HEK293T (cell line): ENCODE measurements around the gene CHST6.
"Not testable (repeated sequence)": the region's sequence is repeated elsewhere in the genome, so short reads cannot be mapped to it uniquely, and the experiment has no call there.

ENCODE experiments used
- CTCF ChIA-PET: fragments of 350-600 bp; formaldehyde crosslinking; extraction: SDS; loops from one replicate; lab custom pipeline; 2021; ENCODE audit warnings: antibody characterized with exemption, inconsistent platforms; lab: Yijun Ruan, JAX
- POLR2A ChIA-PET: fragments of 350-600 bp; formaldehyde crosslinking; extraction: SDS; loops from one replicate; lab custom pipeline; 2020; ENCODE audit warnings: antibody characterized with exemption, inconsistent platforms; lab: Yijun Ruan, JAX
- DNase-seq: peaks from one replicate; pipeline ENCODE4 v3.0.0; 2012; ENCODE audit warnings: mixed read lengths; ENCODE audit errors: extremely low spot score
- ARNT ChIP-seq: fragments of 450-650 bp; IDR thresholded peaks from 2 replicates; pipeline ENCODE4 v1.6.1; 2017; ENCODE audit warnings: mild to moderate bottlenecking
- BHLHE40 ChIP-seq: fragments of 450-650 bp; IDR thresholded peaks from 2 replicates; pipeline ENCODE4 v1.6.1; 2016; ENCODE audit warnings: mild to moderate bottlenecking, moderate library complexity, borderline replicate concordance
- CTBP1 ChIP-seq: fragments of 450-650 bp; IDR thresholded peaks from 2 replicates; pipeline ENCODE4 v1.6.1; 2016; ENCODE audit warnings: borderline replicate concordance
- ELF4 ChIP-seq: fragments of 450-650 bp; IDR thresholded peaks from 2 replicates; pipeline ENCODE4 v1.6.1; 2017; ENCODE audit warnings: antibody characterized with exemption
- FOXK2 ChIP-seq: fragments of 450-650 bp; IDR thresholded peaks from 2 replicates; pipeline ENCODE4 v1.6.1; 2016; ENCODE audit warnings: mild to moderate bottlenecking
- FOXM1 ChIP-seq: fragments of 450-650 bp; IDR thresholded peaks from 2 replicates; pipeline ENCODE4 v1.6.1; 2017; ENCODE audit warnings: mild to moderate bottlenecking, borderline replicate concordance
- HDGF ChIP-seq: fragments of 450-650 bp; IDR thresholded peaks from 2 replicates; pipeline ENCODE4 v1.6.1; 2017; ENCODE audit warnings: antibody characterized with exemption, borderline replicate concordance
- L3MBTL2 ChIP-seq: fragments of 450-650 bp; conservative IDR thresholded peaks from 2 replicates; pipeline ENCODE4 v1.6.1; 2016; ENCODE audit warnings: mild to moderate bottlenecking
- LEF1 ChIP-seq: fragments of 450-650 bp; IDR thresholded peaks from 2 replicates; pipeline ENCODE4 v1.6.1; 2017; ENCODE audit warnings: mild to moderate bottlenecking, borderline replicate concordance
- NFRKB ChIP-seq: fragments of 450-650 bp; IDR thresholded peaks from 2 replicates; pipeline ENCODE4 v1.6.1; 2016; ENCODE audit warnings: mild to moderate bottlenecking, moderate library complexity
- PKNOX1 ChIP-seq: fragments of 450-650 bp; IDR thresholded peaks from 2 replicates; pipeline ENCODE4 v1.6.1; 2016
- SP1 ChIP-seq: fragments of 450-650 bp; IDR thresholded peaks from 2 replicates; pipeline ENCODE4 v1.6.1; 2017
- SUZ12 ChIP-seq: fragments of 450-650 bp; IDR thresholded peaks from 2 replicates; pipeline ENCODE4 v1.6.1; 2016; ENCODE audit warnings: mild to moderate bottlenecking
- TARDBP ChIP-seq: fragments of 450-650 bp; IDR thresholded peaks from 2 replicates; pipeline ENCODE4 v1.6.1; 2016
- ZNF384 ChIP-seq: fragments of 450-650 bp; IDR thresholded peaks from 2 replicates; pipeline ENCODE4 v1.6.1; 2016

CHST6 gene

GRCh38 chr16:75443298-75443697 lies 51.9 kb downstream of the CHST6 start:
- no peak for DNase-seq
- TF ChIP-seq SUZ12 = no peak
- no peak for TF ChIP-seq BHLHE40
- TF ChIP-seq SP1 = no peak
- no peak for TF ChIP-seq LEF1
- POLR2A ChIA-PET = interaction anchor here (2.8 kb wide), 1 partner anchor 10 kb away, joined by 16 read pairs; the partner anchor contains the start of gene CFDP1
- CTCF ChIA-PET = interaction anchor here (0.6 kb wide), 1 partner anchor 91 kb away, joined by 5 read pairs; no protein-coding TSS in a partner anchor

GRCh38 chr16:75433732-75434413 lies 61.4 kb downstream of the CHST6 start:
- peak; percentile 58 for DNase-seq
- CTCF ChIA-PET = interaction anchor here (1.5 kb wide), 1 partner anchor 11 kb away, joined by 10 read pairs; no protein-coding TSS in a partner anchor
- no peak for TF ChIP-seq ELF4
- 0 out of 2 replicates have a peak, but pooled peaks have one; percentile 40 for TF ChIP-seq PKNOX1
- TF ChIP-seq L3MBTL2 = peak; percentile 71
- POLR2A ChIA-PET = interaction anchor here (0.8 to 2.1 kb wide), 10 partner anchors 10 to 214 kb away, joined by 3 to 16 read pairs (median 4); partner anchors contain the start of genes CHST6, KARS1, TERF2IP and TMEM170A

- POLR2A ChIA-PET = interaction anchor here (0.6 to 2.1 kb wide), 15 partner anchors 9 to 978 kb away, joined by 3 to 16 read pairs (median 4); partner anchors contain the start of genes CHST6, KARS1, TERF2IP and TMEM170A
- TF ChIP-seq ELF4 = peak; percentile 31; the same call in 1 of the 2 replicates
- TF ChIP-seq NFRKB = no peak
- peak; percentile 98 for TF ChIP-seq L3MBTL2
- DNase-seq = peak; percentile 97
- CTCF ChIA-PET = interaction anchor here (1.5 kb wide), 1 partner anchor 12 kb away, joined by 10 read pairs; no protein-coding TSS in a partner anchor
Observed at GRCh38 chr16:75432828-75433731, 62.2 kb downstream of the CHST6 start, which contains the start of gene CFDP1. TSS of gene CFDP1 (minus strand) at chr16:75433503. CDS start at chr16:75433352, 151 bp downstream.

GRCh38 chr16:75429621-75430403 lies 65.4 kb downstream of the CHST6 start:
- ChIA-PET POLR2A (no interaction called here), CTCF (interaction anchor here (0.6 kb wide), 1 partner anchor 213 kb away, joined by 3 read pairs; no protein-coding TSS in a partner anchor)
- TF ChIP-seq ZNF384 (no peak), CTBP1 (no peak), FOXM1 (no peak), PKNOX1 (no peak), LEF1 (no peak), ELF4 (no peak), L3MBTL2 (no peak), ARNT (no peak), TARDBP (no peak)
- DNase-seq = no peak

- CTCF ChIA-PET = not testable (repeated sequence)
Observed at GRCh38 chr16:75426524-75426923, 68.7 kb downstream of the CHST6 start.

GRCh38 chr16:75424105-75424762 lies 71.0 kb downstream of the CHST6 start:
- not testable (repeated sequence) for DNase-seq
- POLR2A ChIA-PET = interaction anchor here (1.1 kb wide), 1 partner anchor 9 kb away, joined by 5 read pairs; the partner anchor contains the start of gene CFDP1
- CTCF ChIA-PET = interaction anchor here (0.8 kb wide), 1 partner anchor 22 kb away, joined by 3 read pairs; no protein-coding TSS in a partner anchor

More at GRCh38 chr16:75426524-75426923, 68.7 kb downstream of the CHST6 start:
- POLR2A ChIA-PET, DNase-seq: not testable (repeated sequence)

- ChIA-PET POLR2A (interaction anchor here (1.1 kb wide), 1 partner anchor 9 kb away, joined by 5 read pairs; the partner anchor contains the start of gene CFDP1), CTCF (interaction anchor here (0.8 kb wide), 1 partner anchor 21 kb away, joined by 3 read pairs; no protein-coding TSS in a partner anchor)
- TF ChIP-seq LEF1 = no peak
- no peak for TF ChIP-seq L3MBTL2
- no peak for TF ChIP-seq SP1
- TF ChIP-seq ARNT = no peak
- TF ChIP-seq HDGF = no peak
- no peak for TF ChIP-seq SUZ12
- TF ChIP-seq TARDBP = no peak
- no peak for TF ChIP-seq PKNOX1
- no peak for TF ChIP-seq FOXK2
- TF ChIP-seq ELF4 = no peak
- DNase-seq = no peak
Observed at GRCh38 chr16:75423723-75424104, 71.5 kb downstream of the CHST6 start.
